ENCODE measurements around the gene CHAF1A.

Gene CHAF1A

DNA sequence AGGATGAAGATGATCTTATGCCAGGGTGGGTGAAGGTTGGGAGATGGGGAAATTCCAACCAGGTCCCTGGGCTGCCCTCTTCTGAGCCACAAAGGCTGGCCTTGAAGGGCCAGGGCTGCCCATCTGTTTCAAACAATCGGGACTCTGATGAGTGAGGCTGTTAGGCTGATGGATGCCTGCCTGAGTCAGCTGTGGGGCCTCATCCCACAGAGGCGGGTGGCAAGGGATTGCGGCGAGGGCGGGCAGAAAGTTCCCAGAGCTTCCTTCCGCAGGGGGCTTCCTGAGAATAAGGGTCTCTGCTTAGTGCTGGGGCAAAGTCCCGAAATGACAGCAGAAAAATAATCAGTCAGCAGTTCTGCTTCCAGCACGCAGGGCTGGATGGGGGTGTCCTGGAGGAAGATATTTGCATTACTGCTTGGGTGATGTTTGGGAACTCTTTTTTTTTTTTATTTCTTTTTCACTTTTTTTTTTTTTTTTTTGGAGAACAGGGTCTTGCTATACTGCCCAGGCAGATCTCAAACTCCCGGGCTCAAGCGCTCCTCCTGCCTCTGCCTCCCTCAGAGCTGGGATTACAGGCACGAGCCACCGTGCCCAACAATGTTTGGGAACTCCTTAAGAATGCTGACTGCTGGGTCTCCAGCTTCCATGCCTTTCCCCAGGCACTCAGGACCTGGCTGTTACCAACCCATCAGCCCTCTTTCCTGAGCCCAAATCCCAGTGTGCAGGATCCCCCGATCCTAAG is 16.2 kb upstream of the CHAF1A start:
- no peak for TF ChIP-seq CTCF (IDR thresholded peaks at IDR 0.05; ENCODE audit: low read depth, low read length)
- DNase-seq (ENCODE audit: extremely low read depth, low read depth), result no peak

DNA sequence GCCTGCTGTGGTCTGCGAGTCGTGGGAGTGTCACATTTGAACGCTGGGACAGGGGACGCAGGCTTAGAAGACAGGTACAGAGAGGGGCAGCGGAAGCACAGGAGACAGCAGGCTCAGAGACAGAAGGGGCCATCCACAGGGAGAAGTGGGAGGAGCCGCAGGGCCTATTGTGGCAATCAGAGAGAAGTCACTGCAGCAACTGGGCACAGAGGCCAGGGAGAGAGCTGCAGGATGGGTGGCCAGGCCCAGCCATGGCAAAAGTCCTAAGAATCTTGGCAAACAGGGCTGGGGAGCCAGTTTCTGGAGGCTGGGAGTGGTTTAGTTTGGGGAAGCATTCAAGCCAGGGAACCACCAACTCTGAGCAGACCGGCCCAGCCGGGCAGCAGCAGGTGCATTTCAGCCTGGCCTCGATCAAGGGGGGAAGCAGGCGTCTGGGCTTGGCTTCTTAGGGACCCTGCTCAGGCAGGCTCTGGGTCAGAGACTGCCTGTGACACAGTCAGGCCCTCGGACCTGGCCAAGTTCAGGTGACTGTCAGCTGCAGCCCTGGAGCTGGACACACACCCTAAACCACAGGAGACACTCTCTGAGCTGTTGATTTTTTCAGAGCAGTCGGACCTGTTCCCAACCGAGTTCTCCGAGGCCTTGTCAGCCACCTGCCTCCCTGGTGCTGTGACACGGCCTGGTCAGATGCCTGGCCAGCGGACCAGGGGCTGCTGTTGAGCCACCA is 13.9 kb upstream of the CHAF1A start:
- DNase-seq (ENCODE audit: extremely low read depth, low read depth), result no peak
- TF ChIP-seq CTCF (IDR thresholded peaks at IDR 0.05; ENCODE audit: low read depth, low read length), result no peak

- TF ChIP-seq CTCF (IDR thresholded peaks at IDR 0.05; ENCODE audit: low read depth, low read length), result no peak
- DNase-seq (ENCODE audit: extremely low read depth, low read depth), result no peak
Measured at GRCh38 chr19:4389064-4389375, 13.4 kb upstream of the CHAF1A start.

DNA sequence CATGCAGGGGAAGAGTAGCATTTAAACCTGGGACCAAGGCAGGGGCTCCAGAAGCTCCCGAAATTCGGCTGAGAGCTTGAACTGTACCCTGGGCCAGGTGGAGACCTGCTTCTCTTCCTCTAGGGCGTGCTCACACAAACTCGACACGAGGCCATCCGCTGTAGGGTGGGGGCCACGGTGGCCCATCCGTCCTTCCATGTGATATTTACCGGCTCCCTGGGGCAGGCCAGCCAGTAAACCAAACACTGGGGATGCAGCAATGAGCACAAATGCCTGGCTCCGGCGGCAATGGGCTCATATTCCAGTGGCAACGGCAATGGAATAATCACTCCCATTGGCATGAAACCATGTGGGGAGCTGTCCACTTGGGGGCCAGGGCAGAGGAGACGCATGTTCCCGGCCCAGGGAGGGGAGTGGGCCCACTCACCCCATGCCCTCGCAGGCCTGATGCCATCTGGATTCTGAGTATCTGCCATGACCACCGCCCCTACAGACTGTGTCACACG is 12.9 kb upstream of the CHAF1A start:
- no peak for TF ChIP-seq CTCF (IDR thresholded peaks at IDR 0.05; ENCODE audit: low read depth, low read length)
- no peak for DNase-seq (ENCODE audit: extremely low read depth, low read depth)

GRCh38 chr19:4390017-4390566 is 12.3 kb upstream of the CHAF1A start:
- TF ChIP-seq CTCF (IDR thresholded peaks at IDR 0.05; ENCODE audit: low read depth, low read length), result no peak
- no peak for DNase-seq (ENCODE audit: extremely low read depth, low read depth)

DNA sequence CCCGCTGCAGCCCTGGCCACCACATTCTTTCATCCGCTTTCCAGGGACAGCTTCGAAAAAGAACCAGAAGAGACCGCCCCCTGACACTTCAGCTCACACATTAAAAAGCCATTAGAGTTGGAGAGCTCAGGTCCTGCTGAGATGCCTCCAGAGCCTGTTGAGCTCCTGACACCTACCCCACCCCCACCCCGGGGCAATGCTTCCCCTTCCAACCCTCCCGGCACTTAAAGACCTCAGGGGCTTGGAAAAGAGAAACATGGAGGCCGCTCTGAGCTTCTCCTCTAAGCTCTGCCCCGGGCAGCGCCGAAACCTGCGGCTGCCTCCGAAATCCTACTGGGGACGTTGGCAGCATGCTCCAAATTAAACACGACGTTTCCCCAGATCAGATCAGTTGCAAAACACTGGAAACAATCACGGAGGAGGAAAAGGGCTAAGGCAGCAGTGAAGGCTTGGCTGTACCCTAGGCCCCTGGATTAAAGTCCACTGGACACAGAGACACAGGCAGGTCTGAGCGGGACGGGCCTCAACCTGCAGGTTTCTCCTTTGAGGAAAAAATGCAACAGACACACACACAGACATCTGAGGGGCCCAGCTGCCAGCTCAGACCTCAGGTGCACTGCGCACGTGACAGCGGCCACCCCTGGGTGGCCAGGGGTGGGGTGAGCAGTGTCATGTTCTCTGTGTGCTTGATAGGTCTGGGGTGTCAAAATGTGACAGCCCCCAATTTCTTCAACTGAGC is 11.7 kb upstream of the CHAF1A start:
- TF ChIP-seq CTCF (IDR thresholded peaks at IDR 0.05; ENCODE audit: low read depth, low read length), result no peak
- no peak for DNase-seq (ENCODE audit: extremely low read depth, low read depth)
